ENCODE results near the gene ACO2. TPM values are rescaled to one million over a fixed set of nuclear protein-coding genes. Genes with fewer than 3 reads are reported as not detected.
A peak's percentile ranks its signal among the peaks of the same experiment; 100 is the strongest.

The ACO2 gene
- polyA plus RNA-seq, 4 donors, result 126 to 294 (median 217) TPM

- DNase-seq, result no peak
- 74 to 80% (median 76%) methylated on average over 6 of the region's 6 CpGs for WGBS, 3 donors
- peak overlapping the region; percentile 18 to 36 (median 28) for H3K27ac ChIP-seq (ENCODE audit: low read depth in 1 of 3, low read length in 2 of 3)
- no peak overlapping the region for H3K4me3 ChIP-seq (ENCODE audit: low read depth in 1 of 3, low read length in 3 of 3)
- H3K4me1 ChIP-seq (ENCODE audit: control insufficient read depth in 3 of 3, insufficient read depth in 2 of 3, low read depth in 1 of 3, low read length in 2 of 3), result peaks cover 2 to 49% (median 3%) of the 10 kb centered on the region in 3 donors
- H3K36me3 ChIP-seq (ENCODE audit: control insufficient read depth in 3 of 3, insufficient read depth in 2 of 3, low read depth in 1 of 3, low read length in 3 of 3), result peaks cover 0 to 64% (median 7%) of the 10 kb centered on the region in 3 donors
- H3K27me3 ChIP-seq (ENCODE audit: control insufficient read depth in 3 of 3, insufficient read depth in 3 of 3, low read length in 3 of 3), result no peaks in the 10 kb centered on the region
- FAIRE-seq, result no peak
- no peaks in the 10 kb centered on the region for H3K9me3 ChIP-seq (ENCODE audit: control insufficient read depth in 2 of 2, insufficient read depth in 1 of 2, low read depth in 1 of 2, low read length in 1 of 2)
Measured at GRCh38 chr22:41479671-41480396, 10.9 kb downstream of the ACO2 start.

GRCh38 chr22:41480397-41480735 lies 11.4 kb downstream of the ACO2 start:
- no peaks in the 10 kb centered on the region for H3K9me3 ChIP-seq (ENCODE audit: control insufficient read depth in 2 of 2, insufficient read depth in 1 of 2, low read depth in 1 of 2, low read length in 1 of 2)
- FAIRE-seq (no peak), DNase-seq (no peak)
- peak overlapping the region in 2 of 3 donors; percentile 18 to 36 for H3K27ac ChIP-seq (ENCODE audit: low read depth in 1 of 3, low read length in 2 of 3)
- no peak overlapping the region for H3K4me3 ChIP-seq (ENCODE audit: low read depth in 1 of 3, low read length in 3 of 3)
- H3K36me3 ChIP-seq (ENCODE audit: control insufficient read depth in 3 of 3, insufficient read depth in 2 of 3, low read depth in 1 of 3, low read length in 3 of 3), result peaks cover 0 to 61% (median 7%) of the 10 kb centered on the region in 3 donors
- no peaks in the 10 kb centered on the region for H3K27me3 ChIP-seq (ENCODE audit: control insufficient read depth in 3 of 3, insufficient read depth in 3 of 3, low read length in 3 of 3)
- peaks cover 2 to 46% (median 3%) of the 10 kb centered on the region in 3 donors for H3K4me1 ChIP-seq (ENCODE audit: control insufficient read depth in 3 of 3, insufficient read depth in 2 of 3, low read depth in 1 of 3, low read length in 2 of 3)
- WGBS, 3 donors, result 54 to 78% (median 70%) methylated on average over 7 of the region's 7 CpGs

DNA sequence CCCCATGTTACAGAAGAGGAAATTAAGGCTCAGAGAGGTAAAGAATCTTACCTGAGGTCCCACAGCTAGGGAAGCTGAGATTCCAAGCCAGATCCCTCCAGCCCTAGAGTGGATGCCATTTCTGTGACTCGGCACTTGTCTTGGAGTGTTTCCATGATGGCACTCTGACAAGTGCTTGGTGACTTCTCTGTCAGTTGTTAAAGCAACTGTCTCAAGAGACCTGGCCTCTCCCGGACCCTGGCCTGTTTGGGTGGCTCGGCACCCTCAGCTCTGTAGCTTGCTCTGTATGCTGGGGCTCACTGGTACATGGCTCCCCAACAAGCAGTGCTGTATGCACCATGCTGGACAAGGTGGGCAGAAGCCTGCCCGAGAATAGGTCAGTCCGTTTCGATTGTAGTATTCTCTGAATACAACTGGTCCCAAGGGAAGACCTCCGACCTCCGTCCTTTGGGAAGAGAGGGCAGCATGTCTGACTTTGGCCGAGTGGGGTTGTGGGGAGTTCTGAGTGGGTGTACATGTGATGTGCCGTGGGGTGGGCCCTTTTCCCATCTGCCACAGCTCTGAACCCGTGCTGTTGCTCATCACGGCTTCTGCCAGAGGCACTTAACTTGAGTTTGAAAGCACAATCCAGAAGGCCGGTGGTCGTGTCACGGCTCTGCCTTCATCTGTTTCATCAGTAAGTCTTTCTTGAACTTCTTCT lies 12.4 kb downstream of the ACO2 start:
- peak overlapping the region in 1 of 3 donors; percentile 41 for H3K27ac ChIP-seq (ENCODE audit: low read depth in 1 of 3, low read length in 2 of 3)
- H3K4me3 ChIP-seq (ENCODE audit: low read depth in 1 of 3, low read length in 3 of 3), result no peak overlapping the region
- H3K4me1 ChIP-seq (ENCODE audit: control insufficient read depth in 3 of 3, insufficient read depth in 2 of 3, low read depth in 1 of 3, low read length in 2 of 3), result peaks cover 2 to 46% (median 3%) of the 10 kb centered on the region in 3 donors
- peaks cover 0 to 66% (median 7%) of the 10 kb centered on the region in 3 donors for H3K36me3 ChIP-seq (ENCODE audit: control insufficient read depth in 3 of 3, insufficient read depth in 2 of 3, low read depth in 1 of 3, low read length in 3 of 3)
- 73 to 77% (median 76%) methylated on average over 15 of the region's 15 CpGs for WGBS, 3 donors
- no peak for DNase-seq
- FAIRE-seq, result no peak
- no peaks in the 10 kb centered on the region for H3K9me3 ChIP-seq (ENCODE audit: control insufficient read depth in 2 of 2, insufficient read depth in 1 of 2, low read depth in 1 of 2, low read length in 1 of 2)
- H3K27me3 ChIP-seq (ENCODE audit: control insufficient read depth in 3 of 3, insufficient read depth in 3 of 3, low read length in 3 of 3), result no peaks in the 10 kb centered on the region

- 60 to 77% (median 74%) methylated on average over 5 of the region's 5 CpGs for WGBS, 3 donors
- Histone ChIP-seq H3K27ac (ENCODE audit: low read depth in 1 of 3, low read length in 2 of 3) (peak overlapping the region in 2 of 3 donors; percentile 38 to 52), H3K4me3 (ENCODE audit: low read depth in 1 of 3, low read length in 3 of 3) (no peak overlapping the region), H3K4me1 (ENCODE audit: control insufficient read depth in 3 of 3, insufficient read depth in 2 of 3, low read depth in 1 of 3, low read length in 2 of 3) (peaks cover 2 to 46% (median 3%) of the 10 kb centered on the region in 3 donors), H3K27me3 (ENCODE audit: control insufficient read depth in 3 of 3, insufficient read depth in 3 of 3, low read length in 3 of 3) (no peaks in the 10 kb centered on the region), H3K9me3 (ENCODE audit: control insufficient read depth in 2 of 2, insufficient read depth in 1 of 2, low read depth in 1 of 2, low read length in 1 of 2) (no peaks in the 10 kb centered on the region), H3K36me3 (ENCODE audit: control insufficient read depth in 3 of 3, insufficient read depth in 2 of 3, low read depth in 1 of 3, low read length in 3 of 3) (peaks cover 0 to 66% (median 7%) of the 10 kb centered on the region in 3 donors)
- DNase-seq, result no peak
- FAIRE-seq, result no peak
Measured at GRCh38 chr22:41481925-41482318, 13.0 kb downstream of the ACO2 start.

GRCh38 chr22:41482319-41482935 lies 13.5 kb downstream of the ACO2 start:
- no peaks in the 10 kb centered on the region for H3K9me3 ChIP-seq (ENCODE audit: control insufficient read depth in 2 of 2, insufficient read depth in 1 of 2, low read depth in 1 of 2, low read length in 1 of 2)
- H3K36me3 ChIP-seq (ENCODE audit: control insufficient read depth in 3 of 3, insufficient read depth in 2 of 3, low read depth in 1 of 3, low read length in 3 of 3), result peaks cover 0 to 63% (median 6%) of the 10 kb centered on the region in 3 donors
- H3K27me3 ChIP-seq (ENCODE audit: control insufficient read depth in 3 of 3, insufficient read depth in 3 of 3, low read length in 3 of 3), result no peaks in the 10 kb centered on the region
- H3K4me3 ChIP-seq (ENCODE audit: low read depth in 1 of 3, low read length in 3 of 3), result no peak overlapping the region
- DNase-seq, result no peak
- H3K4me1 ChIP-seq (ENCODE audit: control insufficient read depth in 3 of 3, insufficient read depth in 2 of 3, low read depth in 1 of 3, low read length in 2 of 3), result peaks cover 2 to 51% (median 3%) of the 10 kb centered on the region in 3 donors
- H3K27ac ChIP-seq (ENCODE audit: low read depth in 1 of 3, low read length in 2 of 3), result peak overlapping the region in 2 of 3 donors; percentile 38 to 52
- no peak for FAIRE-seq
- WGBS, 3 donors, result 38 to 51% (median 44%) methylated on average over 2 of the region's 2 CpGs

DNA sequence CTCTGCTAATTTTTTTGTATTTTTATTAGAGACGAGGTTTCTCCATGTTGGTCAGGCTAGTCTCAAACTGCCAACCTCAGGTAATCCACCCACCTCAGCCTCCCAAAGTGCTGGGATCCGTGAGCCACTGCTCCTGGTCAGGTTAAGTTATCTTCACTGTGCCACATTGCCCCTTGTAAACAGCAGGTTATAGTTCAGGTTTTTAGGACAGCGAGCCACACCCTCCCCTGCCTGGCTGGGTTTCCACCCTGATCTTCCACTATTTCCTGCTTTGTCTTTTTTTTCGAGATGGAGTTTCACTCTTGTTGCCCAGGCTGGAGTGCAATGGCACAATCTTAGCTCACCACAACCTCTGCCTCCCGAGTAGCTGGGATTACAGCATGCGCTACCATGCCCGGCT lies 16.1 kb downstream of the ACO2 start:
- FAIRE-seq, result no peak
- peak; percentile 77 to 91 for DNase-seq
- Histone ChIP-seq H3K36me3 (ENCODE audit: control insufficient read depth in 3 of 3, insufficient read depth in 2 of 3, low read depth in 1 of 3, low read length in 3 of 3) (peaks cover 0 to 56% (median 5%) of the 10 kb centered on the region in 3 donors), H3K27me3 (ENCODE audit: control insufficient read depth in 3 of 3, insufficient read depth in 3 of 3, low read length in 3 of 3) (no peaks in the 10 kb centered on the region), H3K4me1 (ENCODE audit: control insufficient read depth in 3 of 3, insufficient read depth in 2 of 3, low read depth in 1 of 3, low read length in 2 of 3) (peaks cover 6 to 52% (median 13%) of the 10 kb centered on the region in 3 donors), H3K4me3 (ENCODE audit: low read depth in 1 of 3, low read length in 3 of 3) (no peak overlapping the region), H3K9me3 (ENCODE audit: control insufficient read depth in 2 of 2, insufficient read depth in 1 of 2, low read depth in 1 of 2, low read length in 1 of 2) (no peaks in the 10 kb centered on the region), H3K27ac (ENCODE audit: low read depth in 1 of 3, low read length in 2 of 3) (peak overlapping the region; percentile 41 to 88 (median 66))
- WGBS, 3 donors, result 18 to 59% (median 45%) methylated on average over 7 of the region's 7 CpGs

GRCh38 chr22:41487037-41487935 lies 18.4 kb downstream of the ACO2 start:
- Histone ChIP-seq H3K27me3 (ENCODE audit: control insufficient read depth in 3 of 3, insufficient read depth in 3 of 3, low read length in 3 of 3) (no peaks in the 10 kb centered on the region), H3K36me3 (ENCODE audit: control insufficient read depth in 3 of 3, insufficient read depth in 2 of 3, low read depth in 1 of 3, low read length in 3 of 3) (peaks cover 0 to 37% (median 8%) of the 10 kb centered on the region in 3 donors), H3K4me1 (ENCODE audit: control insufficient read depth in 3 of 3, insufficient read depth in 2 of 3, low read depth in 1 of 3, low read length in 2 of 3) (peaks cover 8 to 58% (median 12%) of the 10 kb centered on the region in 3 donors), H3K9me3 (ENCODE audit: control insufficient read depth in 2 of 2, insufficient read depth in 1 of 2, low read depth in 1 of 2, low read length in 1 of 2) (no peaks in the 10 kb centered on the region), H3K27ac (ENCODE audit: low read depth in 1 of 3, low read length in 2 of 3) (peak overlapping the region; percentile 26 to 80 (median 79)), H3K4me3 (ENCODE audit: low read depth in 1 of 3, low read length in 3 of 3) (no peak overlapping the region)
- FAIRE-seq (no peak), DNase-seq (peak; percentile 66 to 86)
- WGBS, 3 donors, result 31 to 62% (median 53%) methylated on average over 8 of the region's 8 CpGs
